Astrocyte of the hippocampus (primary cell): ENCODE measurements around the gene ITPKB.

Source experiments
- DNase-seq: peaks from one replicate; pipeline ENCODE4 v3.0.0; 2011; ENCODE audit warnings: low read depth, low spot score

Gene ITPKB

GRCh38 chr1:226665505-226666163 is 73.4 kb downstream of the ITPKB start:
- DNase-seq: no peak

- peak; percentile 67 for DNase-seq
These were observed 74.5 kb downstream of the ITPKB start for GRCh38 chr1:226664413-226665101.

DNA sequence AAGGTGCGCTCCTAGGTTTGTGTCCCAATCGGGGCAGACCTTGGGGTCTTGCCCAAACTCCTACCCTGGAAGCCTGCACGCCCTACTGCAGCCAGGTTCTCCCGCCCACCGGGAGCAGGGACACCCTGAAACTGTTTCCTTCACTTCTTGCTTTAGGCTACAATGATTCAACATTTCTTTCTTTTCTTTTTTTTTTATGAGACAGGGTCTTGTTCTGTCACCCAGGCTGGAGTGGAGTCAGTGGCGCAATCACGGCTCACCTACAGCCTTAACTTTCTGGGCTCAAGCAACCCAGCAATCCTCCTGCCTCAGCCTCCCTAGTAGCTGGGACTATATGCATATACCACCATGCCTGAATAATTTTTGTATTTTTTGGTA is 75.8 kb downstream of the ITPKB start:
- no peak for DNase-seq

- peak; percentile 91 for DNase-seq
These were observed 76.3 kb downstream of the ITPKB start for GRCh38 chr1:226662642-226663326.

GRCh38 chr1:226661965-226662364 is 77.1 kb downstream of the ITPKB start:
- no peak for DNase-seq

GRCh38 chr1:226661271-226661670 is 77.8 kb downstream of the ITPKB start:
- DNase-seq: no peak

DNA sequence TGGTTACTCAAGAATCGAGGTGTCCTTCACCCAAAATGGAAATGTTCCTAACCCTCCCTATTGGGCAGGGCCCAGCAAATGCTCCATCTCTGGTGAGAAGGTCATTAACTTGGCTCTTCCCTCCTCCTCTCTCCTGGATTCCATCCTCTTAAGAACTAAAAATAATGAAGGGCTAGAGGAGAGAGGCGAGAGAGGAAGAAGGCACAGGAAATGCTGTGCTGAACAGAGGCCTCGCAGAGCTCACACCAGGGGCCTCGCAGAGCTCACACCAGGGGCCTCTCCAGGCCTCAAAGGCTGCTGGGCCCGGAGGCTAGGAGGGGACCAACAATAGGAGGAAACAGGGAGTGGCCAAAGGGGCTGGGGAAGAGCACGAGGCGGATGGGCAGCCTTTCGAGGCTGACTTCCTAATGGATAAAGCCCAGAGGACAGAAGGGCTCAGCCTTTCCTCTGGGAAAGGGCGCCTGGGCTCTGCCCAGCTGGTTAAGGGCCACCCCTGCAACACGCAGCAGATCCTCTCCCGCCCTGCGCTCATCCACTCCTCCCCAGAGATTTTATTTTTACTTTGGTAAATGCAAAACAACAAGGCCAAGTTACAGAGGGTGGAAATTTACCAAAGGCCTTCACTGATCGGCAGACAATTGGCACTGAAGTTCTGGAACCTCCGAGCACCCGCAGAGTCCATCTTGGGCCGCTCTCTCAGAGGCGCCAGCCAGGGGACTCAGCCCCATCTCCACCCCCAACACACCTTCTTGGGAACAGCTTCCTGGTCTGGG is 78.5 kb downstream of the ITPKB start:
- DNase-seq: no peak

GRCh38 chr1:226659641-226660040 is 79.4 kb downstream of the ITPKB start:
- DNase-seq: no peak

- no peak for DNase-seq
These were observed 79.9 kb downstream of the ITPKB start for GRCh38 chr1:226659136-226659535.

DNA sequence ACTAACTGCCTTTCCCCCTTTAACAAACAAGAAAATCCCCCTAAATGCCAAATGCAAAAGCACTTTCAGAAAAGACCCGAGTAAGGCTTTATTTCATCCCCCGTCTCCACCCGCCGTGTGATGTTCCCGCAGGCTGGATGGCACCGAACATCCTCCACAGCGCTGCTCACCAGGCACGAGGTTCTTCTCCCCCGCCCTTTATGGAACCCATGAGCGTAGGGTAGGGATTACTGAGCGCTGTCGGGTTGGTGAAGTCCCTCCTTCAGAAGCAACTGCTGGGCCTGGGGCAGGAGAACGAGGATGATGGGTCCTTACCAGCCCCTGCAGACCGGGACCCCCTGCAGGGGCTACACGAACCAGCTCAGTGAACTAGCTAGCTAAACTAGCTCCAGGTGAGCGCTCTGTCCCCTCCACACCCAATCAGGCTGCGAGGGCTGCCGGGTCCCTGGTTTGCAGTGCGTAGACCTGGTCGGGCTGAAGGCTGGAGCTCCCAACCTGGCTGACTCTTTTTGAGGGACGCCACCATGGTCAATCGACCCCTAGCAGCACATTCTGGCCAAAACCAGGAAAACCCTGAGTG is 80.4 kb downstream of the ITPKB start:
- DNase-seq: no peak

DNA sequence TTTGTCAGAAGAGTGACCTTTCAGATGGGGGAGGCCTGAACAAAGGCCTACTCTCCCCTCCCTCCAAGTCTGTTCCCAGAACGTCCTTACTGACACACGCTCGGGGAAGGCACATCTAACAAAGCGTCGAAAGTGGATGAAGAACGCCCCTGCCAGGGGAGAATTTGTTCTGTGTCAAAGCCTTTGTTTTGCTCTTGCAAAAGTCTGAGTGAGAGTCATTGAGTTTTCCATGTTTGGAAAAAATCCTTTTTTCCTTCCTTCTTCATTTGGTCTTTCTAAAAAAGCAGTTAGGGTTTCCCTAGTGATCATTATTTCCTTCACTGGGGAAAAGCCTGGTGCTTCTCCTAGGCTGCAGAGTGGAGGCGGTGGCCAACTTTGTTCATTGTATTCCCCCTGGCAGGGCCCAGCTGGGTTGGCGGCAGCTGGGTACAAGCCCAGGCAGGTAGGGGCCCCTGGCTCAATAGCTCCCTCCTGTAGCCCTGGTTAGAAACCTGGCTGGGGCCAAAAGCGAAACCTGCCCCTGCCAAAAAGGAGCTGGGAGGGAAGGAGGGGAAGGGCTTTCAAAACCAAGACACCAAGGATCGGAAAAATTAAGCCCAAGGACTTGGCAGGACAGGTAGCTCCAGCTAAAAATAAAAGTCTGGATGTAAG is 81.1 kb downstream of the ITPKB start:
- no peak for DNase-seq

DNA sequence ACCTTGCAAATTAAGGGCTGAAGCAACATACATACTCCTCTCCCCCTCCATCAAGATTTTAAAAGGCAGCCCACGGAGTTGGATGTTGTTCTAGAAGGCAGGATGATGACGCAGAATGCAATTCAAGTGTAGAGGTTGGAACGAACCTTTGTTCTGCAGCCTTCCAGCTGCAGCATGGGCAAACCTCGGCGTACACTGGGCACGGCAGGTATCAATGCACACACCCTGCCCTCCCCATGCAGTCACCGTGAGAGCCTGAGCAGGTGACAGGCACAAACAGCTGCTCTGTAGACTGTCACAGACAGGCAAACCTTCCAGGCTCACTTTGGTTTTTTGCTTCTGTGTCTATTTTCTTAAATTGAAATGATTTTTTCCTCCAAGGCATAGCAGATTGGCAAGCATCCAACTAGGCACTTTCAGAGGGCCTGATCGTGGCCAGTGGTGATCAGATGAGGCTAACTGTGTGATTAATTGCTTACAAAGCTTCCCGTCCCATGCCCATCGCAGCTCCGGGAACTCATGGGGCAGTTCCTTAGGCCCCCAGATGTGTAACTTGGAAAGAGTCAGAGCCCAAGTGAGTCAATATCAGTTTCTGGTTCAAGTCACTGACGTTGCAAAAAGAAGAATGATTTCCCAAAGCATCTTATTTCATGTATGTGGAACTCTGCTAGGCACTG is 82.3 kb downstream of the ITPKB start:
- peak; percentile 55 for DNase-seq

DNA sequence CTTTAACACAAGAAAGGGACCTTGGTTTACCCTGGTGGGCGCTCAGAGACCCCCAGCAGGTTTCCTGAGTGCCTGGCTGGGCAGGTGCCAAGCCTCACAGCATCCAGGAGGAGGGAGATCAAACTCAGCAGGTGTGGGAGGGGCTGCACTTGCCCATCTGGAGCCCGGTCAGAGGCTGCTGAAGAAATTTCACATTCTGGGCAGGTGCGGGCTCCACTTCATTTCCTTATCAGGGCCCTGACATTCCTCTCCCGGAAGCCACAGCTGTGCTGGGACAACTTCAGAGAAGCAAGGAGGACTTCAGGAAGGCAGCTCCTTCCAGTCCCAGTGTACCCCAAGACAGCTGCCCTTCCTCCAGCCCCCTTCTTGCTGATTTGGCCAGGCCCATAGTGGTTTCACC is 82.9 kb downstream of the ITPKB start:
- DNase-seq: no peak

DNA sequence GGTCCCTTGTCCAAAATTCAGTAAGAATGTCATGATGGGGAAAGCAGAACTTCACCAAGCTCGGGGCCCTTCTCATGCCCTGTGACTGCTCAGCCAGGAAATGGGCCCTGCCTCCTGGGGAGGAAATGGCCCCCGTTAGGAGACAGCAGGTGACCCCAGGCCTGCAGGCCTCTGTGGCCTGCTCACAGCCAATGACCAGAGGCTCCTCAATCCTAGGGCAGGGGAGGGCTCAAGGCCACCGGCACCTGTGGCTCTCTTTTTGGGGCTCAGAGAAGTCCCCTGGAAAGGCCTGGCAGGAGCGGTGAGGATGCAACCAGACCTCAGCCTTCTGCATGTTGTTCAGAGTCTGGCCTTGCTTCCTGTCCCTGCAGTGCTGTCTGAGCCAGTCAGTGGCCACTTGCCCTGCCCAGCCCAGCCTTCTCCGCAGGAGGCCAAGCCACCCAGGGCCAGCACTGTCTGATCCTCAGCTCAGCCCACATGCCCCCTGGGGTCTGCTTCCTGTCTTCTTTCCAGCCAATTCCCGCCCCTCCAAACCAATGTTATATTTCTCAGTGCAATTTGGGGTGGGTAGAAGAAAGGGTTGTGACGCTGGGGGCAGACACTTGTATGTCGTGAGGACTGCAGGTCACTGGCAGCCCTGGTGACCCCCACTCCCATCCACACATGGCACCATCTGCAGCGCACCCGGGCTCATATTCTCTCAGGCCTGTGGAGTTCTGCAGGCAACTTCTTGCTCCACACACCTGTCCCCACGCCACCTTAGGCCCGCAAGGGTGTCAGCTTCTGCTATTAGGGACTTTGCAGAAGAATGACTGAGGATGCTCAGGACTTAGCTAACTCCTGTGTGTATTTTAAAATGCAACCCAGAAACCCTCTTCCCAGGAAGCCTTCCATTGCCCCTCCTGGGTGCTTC is 83.6 kb downstream of the ITPKB start:
- no peak for DNase-seq

DNA sequence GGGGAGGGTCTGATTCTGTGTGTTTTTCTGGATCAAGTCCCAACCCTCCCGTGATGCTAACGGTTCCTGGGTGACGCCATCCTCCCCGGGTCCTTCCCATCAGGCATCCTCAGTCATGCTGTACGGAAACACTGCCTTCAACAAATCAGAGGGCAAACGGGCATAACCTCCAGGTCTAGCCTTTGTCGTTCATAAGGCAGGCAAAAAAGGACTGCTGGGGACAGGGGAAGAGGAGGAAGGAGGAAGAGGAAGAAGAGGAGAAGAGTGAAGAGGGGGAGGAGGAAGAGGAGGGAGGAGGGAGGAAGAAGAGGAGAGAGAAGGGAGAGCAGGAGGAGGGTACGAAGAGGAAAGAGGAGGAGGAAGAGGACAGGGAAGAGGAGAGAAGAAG is 84.4 kb downstream of the ITPKB start:
- no peak for DNase-seq

GRCh38 chr1:226654046-226654667 is 84.9 kb downstream of the ITPKB start:
- peak; percentile 94 for DNase-seq

DNA sequence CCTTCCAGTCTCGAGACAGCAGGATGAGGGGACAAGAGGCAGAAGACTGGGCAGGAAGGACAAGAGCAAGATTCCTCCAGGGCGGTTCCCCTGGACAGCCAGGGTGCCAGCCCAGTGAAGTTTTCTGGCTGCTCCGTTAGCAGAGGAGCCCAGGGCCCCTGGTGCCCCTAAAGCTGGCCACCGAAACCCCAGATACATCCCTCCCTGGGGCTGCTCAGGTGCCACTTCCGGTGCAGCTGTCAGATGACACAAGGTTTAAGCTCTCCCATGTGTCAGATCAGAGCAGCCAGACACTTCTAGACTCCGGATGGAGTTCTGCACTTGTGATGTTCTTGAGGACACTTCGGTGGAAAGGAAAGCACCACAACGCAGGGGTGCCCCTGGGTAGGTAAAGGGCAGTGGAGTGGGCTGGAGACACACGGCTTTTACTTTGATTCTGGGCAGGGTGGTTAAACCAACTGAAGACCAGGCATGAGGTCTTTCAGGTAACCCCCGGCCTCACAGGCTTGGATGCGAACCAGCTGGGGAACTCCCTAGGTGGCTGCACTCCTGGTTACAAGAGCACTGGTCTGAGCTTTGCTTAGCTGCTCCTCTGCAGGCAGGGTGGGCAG is 85.7 kb downstream of the ITPKB start:
- DNase-seq: no peak

- no peak for DNase-seq
These were observed 86.5 kb downstream of the ITPKB start for GRCh38 chr1:226652613-226653012.

DNA sequence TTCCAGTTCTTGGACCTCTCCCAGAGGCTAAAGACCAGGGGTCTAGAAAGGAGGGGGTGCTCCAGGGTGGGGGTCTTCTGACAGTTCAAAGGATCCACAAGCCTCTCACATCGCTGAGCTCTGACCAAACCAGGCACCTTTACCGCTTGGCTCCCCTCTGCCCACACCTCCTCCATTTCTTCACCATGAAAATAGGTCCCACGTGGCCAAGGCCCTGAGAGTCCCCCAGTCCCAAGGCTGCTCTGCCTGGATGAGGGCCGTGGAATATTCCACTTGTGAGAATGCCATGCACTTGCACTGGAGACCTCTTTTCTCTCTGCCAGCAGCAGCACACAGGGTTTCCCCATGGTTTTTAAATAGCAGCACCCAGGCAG is 87.4 kb downstream of the ITPKB start:
- no peak for DNase-seq
